Lung (tissue), 12 donors: ENCODE measurements around the gene IGSF22. TPM values are rescaled to one million over a fixed set of nuclear protein-coding genes. Genes with fewer than 3 reads are reported as not detected.
"Not testable (repeated sequence)": the region's sequence is repeated elsewhere in the genome, so short reads cannot be mapped to it uniquely, and the experiment has no call there.

ENCODE experiments used
- ATAC-seq: fragments of 200-7000 bp; cut with Tn5 transposase; one replicate; pipeline ENCODE4 v1.9.1; 2020; ENCODE audit warnings: moderate number of reproducible peaks; ENCODE audit not compliant: insufficient read depth, low FRiP score
- DNase-seq, 3 donors: peaks; one replicate each; pipeline ENCODE4 v3.0.0-alpha.2; 2013 to 2017
- H3K27ac ChIP-seq, 2 donors: one replicate each; pipeline ENCODE4 v1.5.1; 2013; ENCODE audit warnings: mild to moderate bottlenecking in 2 of 2, moderate library complexity in 2 of 2, control low read depth in 1 of 2, inconsistent platforms in 1 of 2, low read depth in 1 of 2, low read length in 1 of 2
- H3K27me3 ChIP-seq, 3 donors: one replicate each; pipeline ENCODE4 v1.5.1; 2013; ENCODE audit warnings: low read length in 2 of 3; ENCODE audit not compliant: control insufficient read depth in 3 of 3, insufficient read depth in 3 of 3
- H3K36me3 ChIP-seq, 4 donors: one replicate each; pipeline ENCODE4 v1.5.1; 2013; ENCODE audit warnings: low read length in 4 of 4, mild to moderate bottlenecking in 1 of 4, moderate library complexity in 1 of 4; ENCODE audit not compliant: control insufficient read depth in 4 of 4, insufficient read depth in 4 of 4
- H3K4me1 ChIP-seq, 5 donors: one replicate each; pipeline ENCODE4 v1.5.1; 2013; ENCODE audit warnings: low read length in 5 of 5, mild to moderate bottlenecking in 2 of 5, moderate library complexity in 1 of 5; ENCODE audit not compliant: control insufficient read depth in 5 of 5, insufficient read depth in 5 of 5
- H3K4me3 ChIP-seq: one replicate; pipeline ENCODE4 v1.5.1; 2013; ENCODE audit warnings: mild to moderate bottlenecking, control low read depth, moderate library complexity
- H3K9ac ChIP-seq, 2 donors: one replicate each; pipeline ENCODE4 v1.5.1; 2013; ENCODE audit warnings: low read length in 2 of 2, control low read depth in 1 of 2; ENCODE audit not compliant: insufficient read depth in 1 of 2
- H3K9me3 ChIP-seq, 4 donors: one replicate each; pipeline ENCODE4 v1.5.1; 2013; ENCODE audit warnings: low read length in 3 of 4, mild to moderate bottlenecking in 1 of 4, moderate library complexity in 1 of 4; ENCODE audit not compliant: control insufficient read depth in 4 of 4, insufficient read depth in 3 of 4
- CTCF ChIP-seq: IDR thresholded peaks from 2 replicates; pipeline ENCODE4 v1.5.1; 2012; ENCODE audit warnings: mild to moderate bottlenecking; ENCODE audit errors: control extremely low read depth, extremely low read depth
- WGBS, 2 donors: extraction: QIAGEN DNeasy Blood & Tissue Kit; methylation state at CpG; one replicate each; pipeline ENCODE4 v1.1.7; 2013; 5-methylcytosine and 5-hydroxymethylcytosine counted together
- polyA plus RNA-seq, 2 donors: library from polyadenylated mRNA; stranded (reverse); fragments of 200-250 nt; gene quantifications; one replicate each; pipeline ENCODE4 v1.2.1, GENCODE V29; 2013
- total RNA-seq, 2 donors: library from RNA; depleted of rRNA in 1 of 2; stranded (reverse); fragments of >200 nt in 1 of 2; gene quantifications; one replicate each; pipeline ENCODE4 v1.2.1, GENCODE V29; 2014 to 2021
- donor health status: control.
- donor health status: control.
- donor health status: Bipolar disorder and iron deficiency.
- donor health status: healthy.
- donor health status: DM: yes; HTN: yes; CAD: no.

The IGSF22 gene
- total and polyA plus RNA-seq, 4 donors = 0.33 to 2.0 (median 0.56) TPM

- H3K27ac ChIP-seq = peak overlapping the region in 1 of 2 donors; percentile 49
These were observed 28.4 kb downstream of the IGSF22 start for GRCh38 chr11:18697576-18697975.

GRCh38 chr11:18696638-18697225 lies 29.3 kb downstream of the IGSF22 start:
- DNase-seq (no peak), ATAC-seq (no peak)
- Histone ChIP-seq H3K9ac (no peak overlapping the region), H3K4me3 (no peak overlapping the region), H3K27me3 (no peaks in the 10 kb centered on the region), H3K4me1 (peaks cover 0 to 25% (median 12%) of the 10 kb centered on the region in 5 donors), H3K9me3 (no peaks in the 10 kb centered on the region), H3K36me3 (peaks cover 0 to 5% (median 2%) of the 10 kb centered on the region in 4 donors), H3K27ac (no peak overlapping the region)
- no peak for TF ChIP-seq CTCF
- 90 to 97% methylated on average over 2 of the region's 2 CpGs for WGBS, 2 donors

More at GRCh38 chr11:18697576-18697975, 28.4 kb downstream of the IGSF22 start:
- H3K36me3 ChIP-seq = peaks cover 0 to 12% (median 2%) of the 10 kb centered on the region in 4 donors
- H3K27me3 ChIP-seq = no peaks in the 10 kb centered on the region
- H3K9ac ChIP-seq = no peak overlapping the region
- H3K9me3 ChIP-seq = no peaks in the 10 kb centered on the region
- H3K4me3 ChIP-seq = no peak overlapping the region
- WGBS, 2 donors = 81 to 85% methylated on average over 4 of the region's 4 CpGs
- TF ChIP-seq CTCF = no peak
- DNase-seq (no peak), ATAC-seq (no peak)
- H3K4me1 ChIP-seq = peaks cover 0 to 25% (median 12%) of the 10 kb centered on the region in 5 donors

GRCh38 chr11:18692941-18693760 lies 32.8 kb downstream of the IGSF22 start:
- H3K9me3 ChIP-seq = no peaks in the 10 kb centered on the region
- peaks cover 0 to 3% (median 0%) of the 10 kb centered on the region in 5 donors for H3K4me1 ChIP-seq
- no peaks in the 10 kb centered on the region for H3K27me3 ChIP-seq
- no peak for TF ChIP-seq CTCF
- H3K9ac ChIP-seq = no peak overlapping the region
- DNase-seq (no peak), ATAC-seq (no peak)
- no peak overlapping the region for H3K4me3 ChIP-seq
- H3K36me3 ChIP-seq = no peaks in the 10 kb centered on the region
- H3K27ac ChIP-seq = no peak overlapping the region
- WGBS, 2 donors = 65 to 76% methylated on average over 9 of the region's 9 CpGs

DNA sequence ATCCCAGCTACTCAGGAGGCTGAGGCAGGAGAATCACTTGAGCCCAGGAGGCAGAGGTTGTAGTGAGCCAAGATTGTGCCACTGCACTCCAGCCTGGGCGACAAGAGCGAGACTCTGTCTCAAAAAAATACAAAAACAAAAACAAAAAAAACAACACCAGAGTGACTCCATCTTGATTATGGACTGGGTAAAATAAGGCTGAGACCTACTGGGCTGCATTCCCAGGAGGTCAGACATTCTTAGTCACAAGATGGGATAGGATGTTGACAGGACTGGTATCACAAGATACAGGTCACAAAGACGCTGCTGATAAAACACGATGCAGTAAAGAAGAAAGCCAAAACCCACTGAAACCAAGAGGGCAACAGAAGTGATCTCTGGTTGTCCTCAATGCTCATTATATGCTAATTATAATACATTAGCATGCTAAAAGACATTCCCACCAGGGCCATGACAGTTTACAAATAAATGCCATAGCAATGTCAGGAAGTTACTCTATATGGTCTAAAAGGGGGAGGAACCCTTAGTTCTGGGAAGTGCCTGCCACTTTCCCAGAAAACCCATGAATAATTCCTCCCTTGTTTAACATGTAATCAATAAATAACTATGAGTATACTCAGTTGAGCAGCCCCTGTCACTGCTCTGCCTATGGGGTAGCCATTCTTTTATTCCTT lies 34.4 kb downstream of the IGSF22 start:
- not testable (repeated sequence) for H3K9ac ChIP-seq, H3K27me3 ChIP-seq, ATAC-seq, H3K4me3 ChIP-seq, DNase-seq, H3K9me3 ChIP-seq, H3K36me3 ChIP-seq, H3K4me1 ChIP-seq, H3K27ac ChIP-seq
- 80 to 91% methylated on average over 4 of the region's 4 CpGs for WGBS, 2 donors
